ENCODE results near the gene IFI6.

IFI6 gene

GRCh38 chr1:27666791-27667254, 5.2 kb downstream of the IFI6 start:
- H3K4me3 ChIP-seq (ENCODE audit: low read depth, low read length), result no peak overlapping the region
- ChIA-PET CTCF (interaction anchor here (0.9 to 13.1 kb wide), 15 partner anchors 8 to 366 kb away, joined by 3 to 687 read pairs (median 4); partner anchors contain the start of genes AHDC1 and FAM76A), POLR2A (no interaction called here)
- no peak for TF ChIP-seq CTCF (IDR thresholded peaks at IDR 0.05; ENCODE audit: insufficient read depth, low read length, missing control alignments)
- no peak for DNase-seq (ENCODE audit: low read depth, low spot score)

GRCh38 chr1:27666294-27666693, 5.7 kb downstream of the IFI6 start:
- ChIA-PET POLR2A (no interaction called here), CTCF (interaction anchor here (0.6 to 13.1 kb wide), 8 partner anchors 8 to 368 kb away, joined by 3 to 687 read pairs (median 4); partner anchors contain the start of genes AHDC1 and FAM76A)
- DNase-seq (ENCODE audit: low read depth, low spot score), result no peak
- no peak overlapping the region for H3K4me3 ChIP-seq (ENCODE audit: low read depth, low read length)
- no peak for TF ChIP-seq CTCF (IDR thresholded peaks at IDR 0.05; ENCODE audit: insufficient read depth, low read length, missing control alignments)

- POLR2A ChIA-PET, result no interaction called here
- H3K4me3 ChIP-seq (ENCODE audit: low read depth, low read length), result no peak overlapping the region
- no peak for DNase-seq (ENCODE audit: low read depth, low spot score)
- CTCF ChIA-PET, result interaction anchor here (0.8 to 13.1 kb wide), 15 partner anchors 9 to 369 kb away, joined by 3 to 687 read pairs (median 4); partner anchors contain the start of genes AHDC1 and FAM76A
- TF ChIP-seq CTCF (IDR thresholded peaks at IDR 0.05; ENCODE audit: insufficient read depth, low read length, missing control alignments), result no peak
Observed at GRCh38 chr1:27665016-27665651, 6.9 kb downstream of the IFI6 start.

- no peak for DNase-seq (ENCODE audit: low read depth, low spot score)
- no peak for TF ChIP-seq CTCF (IDR thresholded peaks at IDR 0.05; ENCODE audit: insufficient read depth, low read length, missing control alignments)
- no peak overlapping the region for H3K4me3 ChIP-seq (ENCODE audit: low read depth, low read length)
- CTCF ChIA-PET, result interaction anchor here (0.8 to 13.1 kb wide), 15 partner anchors 10 to 368 kb away, joined by 3 to 687 read pairs (median 4); partner anchors contain the start of gene AHDC1
- POLR2A ChIA-PET, result no interaction called here
Observed at GRCh38 chr1:27664291-27664690, 7.7 kb downstream of the IFI6 start.

GRCh38 chr1:27662707-27663393, 9.1 kb downstream of the IFI6 start:
- DNase-seq (ENCODE audit: low read depth, low spot score), result no peak
- no peak overlapping the region for H3K4me3 ChIP-seq (ENCODE audit: low read depth, low read length)
- ChIA-PET CTCF (interaction anchor here (0.7 to 13.1 kb wide), 43 partner anchors 8 to 620 kb away, joined by 3 to 687 read pairs (median 5); partner anchors contain the start of genes AHDC1, IFI6 and MAP3K6), POLR2A (interaction anchor here (0.9 kb wide), 1 partner anchor 9 kb away, joined by 4 read pairs; the partner anchor contains the start of gene IFI6)
- peak; percentile 79 for TF ChIP-seq CTCF (IDR thresholded peaks at IDR 0.05; ENCODE audit: insufficient read depth, low read length, missing control alignments)

GRCh38 chr1:27662261-27662660, 9.7 kb downstream of the IFI6 start:
- H3K4me3 ChIP-seq (ENCODE audit: low read depth, low read length), result no peak overlapping the region
- TF ChIP-seq CTCF (IDR thresholded peaks at IDR 0.05; ENCODE audit: insufficient read depth, low read length, missing control alignments), result no peak
- POLR2A ChIA-PET, result interaction anchor here (0.9 kb wide), 1 partner anchor 10 kb away, joined by 4 read pairs; the partner anchor contains the start of gene IFI6
- no peak for DNase-seq (ENCODE audit: low read depth, low spot score)
- CTCF ChIA-PET, result interaction anchor here (0.7 to 13.1 kb wide), 32 partner anchors 9 to 616 kb away, joined by 3 to 687 read pairs (median 6); partner anchors contain the start of genes AHDC1, IFI6 and MAP3K6

All from AG04449 (cell line).